LNCaP clone FGC (cell line): ENCODE data around the gene RAB8A.
A peak's percentile ranks its signal among the peaks of the same experiment; 100 is the strongest.
"Not testable (repeated sequence)": the region's sequence is repeated elsewhere in the genome, so short reads cannot be mapped to it uniquely, and the experiment has no call there.

Experiments used
- DNase-seq: peaks from one replicate; pipeline ENCODE4 v3.0.0-alpha.2; 2011; ENCODE audit warnings: low read depth
- H3K4me3 ChIP-seq: 2 replicates; pipeline ENCODE4 v1.5.1; 2011; ENCODE audit warnings: mild to moderate bottlenecking, low read depth, low read length, control low read depth
- TF ChIP-seq, protein P1 (sequence below): IDR thresholded peaks from 2 replicates; pipeline ENCODE4 v1.5.1; 2012; ENCODE audit warnings: mild to moderate bottlenecking; ENCODE audit not compliant: control insufficient read depth, insufficient read depth; ENCODE audit errors: extremely low read depth

The RAB8A gene

DNA sequence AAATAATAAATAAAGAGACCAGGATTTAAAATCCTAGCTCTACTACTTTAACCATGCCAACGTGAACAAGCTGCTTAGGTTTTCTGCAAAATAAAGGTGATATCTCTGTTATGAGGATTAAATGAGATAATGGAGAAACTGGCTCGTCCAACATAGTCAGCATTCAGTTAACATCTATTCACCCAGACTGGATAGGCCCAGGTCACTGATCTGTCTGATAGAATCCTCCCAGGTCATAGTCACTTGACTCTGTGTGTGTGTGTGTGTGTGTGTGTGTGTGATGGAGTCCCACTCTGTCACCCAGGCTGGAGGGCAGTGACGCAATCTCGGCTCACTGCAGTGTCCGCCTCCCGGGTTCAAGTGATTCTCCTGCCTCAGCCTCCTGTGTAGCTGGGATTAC, 12.9 kb upstream of the RAB8A start:
- H3K4me3 ChIP-seq, result no peak overlapping the region
- no peak for DNase-seq
- TF ChIP-seq, protein P1, sequence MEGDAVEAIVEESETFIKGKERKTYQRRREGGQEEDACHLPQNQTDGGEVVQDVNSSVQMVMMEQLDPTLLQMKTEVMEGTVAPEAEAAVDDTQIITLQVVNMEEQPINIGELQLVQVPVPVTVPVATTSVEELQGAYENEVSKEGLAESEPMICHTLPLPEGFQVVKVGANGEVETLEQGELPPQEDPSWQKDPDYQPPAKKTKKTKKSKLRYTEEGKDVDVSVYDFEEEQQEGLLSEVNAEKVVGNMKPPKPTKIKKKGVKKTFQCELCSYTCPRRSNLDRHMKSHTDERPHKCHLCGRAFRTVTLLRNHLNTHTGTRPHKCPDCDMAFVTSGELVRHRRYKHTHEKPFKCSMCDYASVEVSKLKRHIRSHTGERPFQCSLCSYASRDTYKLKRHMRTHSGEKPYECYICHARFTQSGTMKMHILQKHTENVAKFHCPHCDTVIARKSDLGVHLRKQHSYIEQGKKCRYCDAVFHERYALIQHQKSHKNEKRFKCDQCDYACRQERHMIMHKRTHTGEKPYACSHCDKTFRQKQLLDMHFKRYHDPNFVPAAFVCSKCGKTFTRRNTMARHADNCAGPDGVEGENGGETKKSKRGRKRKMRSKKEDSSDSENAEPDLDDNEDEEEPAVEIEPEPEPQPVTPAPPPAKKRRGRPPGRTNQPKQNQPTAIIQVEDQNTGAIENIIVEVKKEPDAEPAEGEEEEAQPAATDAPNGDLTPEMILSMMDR, result no peak

DNA sequence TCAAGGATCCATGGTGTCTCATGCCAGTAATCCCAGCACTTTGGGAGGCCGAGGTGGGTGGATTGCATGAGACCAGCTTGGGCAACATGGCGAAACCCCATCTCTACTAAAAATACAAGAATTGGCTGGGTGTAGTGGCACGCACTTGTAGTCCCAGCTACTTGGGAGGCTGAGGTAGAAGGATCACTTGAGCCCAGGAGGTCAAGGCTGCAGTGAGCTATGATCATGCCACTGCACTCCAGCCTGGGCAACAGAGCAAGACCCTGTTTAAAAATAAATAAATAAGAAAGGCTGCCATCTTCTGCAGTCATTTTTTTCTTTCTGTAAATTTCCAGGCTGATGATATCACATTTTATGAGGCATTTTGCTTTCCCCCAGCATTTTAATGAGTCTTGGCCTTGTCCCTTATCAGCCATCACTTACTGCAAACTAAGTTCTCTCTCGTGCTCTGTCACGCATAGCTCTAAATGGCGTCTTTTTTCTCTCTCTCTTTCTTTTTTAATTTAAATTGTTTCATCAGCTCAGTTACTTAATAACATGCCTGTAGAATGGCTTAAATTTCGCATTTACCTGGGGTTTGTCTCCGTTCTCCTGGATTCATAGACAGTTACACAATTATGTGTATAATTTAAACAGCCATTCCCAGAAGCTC, 12.2 kb upstream of the RAB8A start:
- peak; percentile 32 for DNase-seq
- not testable (repeated sequence) for H3K4me3 ChIP-seq

DNA sequence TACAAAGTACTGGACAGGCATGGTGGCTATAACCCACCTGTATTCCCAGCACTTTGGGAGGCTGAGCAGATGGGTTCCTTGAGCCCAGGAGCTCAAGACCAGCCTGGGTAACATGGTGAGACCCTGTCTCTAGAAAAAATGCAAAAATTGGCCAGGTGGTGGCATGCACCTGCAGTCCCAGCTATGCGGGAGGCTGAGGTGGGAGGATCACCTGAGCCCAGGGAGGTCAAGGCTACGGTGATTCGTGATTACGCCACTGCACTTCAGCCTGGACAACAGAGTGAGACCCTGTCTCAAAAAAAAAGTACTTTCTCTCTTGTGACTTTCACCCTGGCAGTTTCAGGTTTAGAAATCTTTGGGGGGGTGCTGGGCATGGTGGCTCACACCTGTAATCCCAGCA, 11.2 kb upstream of the RAB8A start:
- TF ChIP-seq, protein P1, result no peak
- no peak for DNase-seq
- H3K4me3 ChIP-seq, result no peak overlapping the region

DNA sequence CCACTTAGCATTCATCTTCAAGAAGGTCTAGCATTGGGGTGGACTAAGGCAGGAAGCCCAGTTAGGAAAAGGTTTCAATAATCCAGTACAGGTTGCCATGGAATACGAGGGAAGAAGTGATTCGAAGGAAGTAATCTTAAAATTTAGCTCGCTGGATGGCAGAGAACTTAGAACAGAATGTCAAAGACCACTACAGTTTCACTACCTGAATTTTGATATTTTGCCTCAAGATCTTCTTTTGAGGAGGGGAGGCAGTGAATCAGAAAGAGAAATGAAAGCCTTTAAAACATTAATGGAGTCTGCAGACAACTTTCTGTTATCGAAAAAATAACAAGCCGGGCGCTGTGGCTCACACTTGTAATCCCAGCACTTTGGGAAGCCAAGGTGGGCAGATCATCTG, 7.0 kb upstream of the RAB8A start:
- TF ChIP-seq, protein P1, result no peak
- no peak for DNase-seq

GRCh38 chr19:16106121-16106520, 5.6 kb upstream of the RAB8A start:
- no peak for DNase-seq

More for the DNA sequence above, 7.0 kb upstream of the RAB8A start:
- no peak overlapping the region for H3K4me3 ChIP-seq

GRCh38 chr19:16111909-16112752, 442 bp downstream of the RAB8A start:
- peak overlapping the region; percentile 79 for H3K4me3 ChIP-seq
- no peak for DNase-seq
- TF ChIP-seq, protein P1, result no peak

More at GRCh38 chr19:16106121-16106520, 5.6 kb upstream of the RAB8A start:
- H3K4me3 ChIP-seq, result no peak overlapping the region
- TF ChIP-seq, protein P1, result no peak

DNA sequence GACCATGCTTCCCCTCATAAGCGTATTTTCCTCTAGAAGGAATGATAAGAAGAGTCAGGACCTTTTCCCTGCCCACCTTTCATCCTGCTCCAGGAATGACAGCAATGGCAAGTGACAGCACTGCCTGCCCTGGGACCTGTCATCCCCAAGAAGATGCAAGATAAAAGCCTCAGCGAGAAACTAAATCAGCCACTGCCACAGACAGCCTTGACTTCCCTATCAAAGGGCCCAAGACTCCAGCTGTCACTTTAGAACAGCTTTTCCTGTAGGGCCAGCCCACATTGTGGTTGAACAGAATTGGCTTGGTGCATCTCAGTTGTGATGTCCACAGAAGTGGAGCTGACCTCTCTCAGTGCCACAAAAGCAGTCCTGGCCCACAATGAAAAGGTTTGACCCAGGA, 1.1 kb downstream of the RAB8A start:
- peak overlapping the region; percentile 79 for H3K4me3 ChIP-seq
- TF ChIP-seq, protein P1, result no peak
- DNase-seq, result no peak
